T-cell (primary cell): Measurements from ENCODE around the gene ZNF432. TPM values are rescaled to one million over a fixed set of nuclear protein-coding genes. Genes with fewer than 3 reads are reported as not detected.
"Not testable (repeated sequence)": the region's sequence is repeated elsewhere in the genome, so short reads cannot be mapped to it uniquely, and the experiment has no call there.

Source experiments
- ATAC-seq, 4 experiments: fragments of 200-7000 bp in 3 of 4; fragments of 150-1000 bp in 1 of 4; cut with Tn5 transposase; replicated peaks in 1 of 4; 1 replicate in 3 of 4; 2 replicates in 1 of 4; pipeline ENCODE4 v1.10.0; 2021; ENCODE audit warnings: moderate library complexity in 3 of 4, mild to moderate bottlenecking in 2 of 4, moderate number of reproducible peaks in 1 of 4
- CTCF ChIA-PET, 2 donors: fragments of 300-600 bp; sonication (Branson Sonifier 250); formaldehyde crosslinking; loops; one replicate each; lab custom pipeline; 2022; ENCODE audit warnings: antibody characterized with exemption in 2 of 2; lab: Charles Lee
- POLR2A ChIA-PET, 2 donors: fragments of 300-600 bp; sonication (Branson Sonifier 250); formaldehyde crosslinking; loops; one replicate each; lab custom pipeline; 2022; ENCODE audit warnings: antibody characterized with exemption in 2 of 2; lab: Charles Lee
- DNase-seq, 35 experiments: peaks; one replicate each; pipeline versions ENCODE4 v3.0.0 to v3.0.0-alpha.2; 2013 to 2023
- H3K27ac ChIP-seq: one replicate; pipeline ENCODE4 v1.5.1; 2013; ENCODE audit warnings: low read length
- H3K27me3 ChIP-seq, 2 experiments: replicated peaks in 1 of 2; 1 replicate in 1 of 2; 2 replicates in 1 of 2; pipeline versions ENCODE4 v1.6.1 to v1.7.0; 2013; ENCODE audit warnings: low read length in 1 of 2, mixed read lengths in 1 of 2; ENCODE audit not compliant: control insufficient read depth in 2 of 2, insufficient read depth in 2 of 2; ENCODE audit errors: extremely low read depth in 1 of 2
- H3K36me3 ChIP-seq, 2 donors: 1 replicate in 1 of 2; 2 replicates in 1 of 2; pipeline versions ENCODE4 v1.6.1 to v1.7.0; 2013; ENCODE audit warnings: low read length in 1 of 2; ENCODE audit not compliant: control insufficient read depth in 2 of 2, insufficient read depth in 1 of 2; ENCODE audit errors: extremely low read depth in 1 of 2
- H3K4me1 ChIP-seq, 2 experiments: 1 replicate in 1 of 2; 2 replicates in 1 of 2; pipeline versions ENCODE4 v1.6.1 to v1.7.0; 2013; ENCODE audit warnings: low read length in 2 of 2, mixed read lengths in 1 of 2; ENCODE audit not compliant: insufficient read depth in 2 of 2, control insufficient read depth in 1 of 2; ENCODE audit errors: extremely low read depth in 1 of 2
- H3K4me3 ChIP-seq, 2 donors: 1 replicate in 1 of 2; 2 replicates in 1 of 2; pipeline versions ENCODE4 v1.5.1 to v1.7.0; 2013; ENCODE audit warnings: mild to moderate bottlenecking in 2 of 2, low read length in 1 of 2, moderate library complexity in 1 of 2; ENCODE audit not compliant: control insufficient read depth in 1 of 2; ENCODE audit errors: extremely low read depth in 1 of 2
- H3K9me3 ChIP-seq: 2 replicates; pipeline ENCODE4 v1.7.0; 2013
- H3K27ac Mint-ChIP-seq, 2 donors: one replicate each; pipeline ENCODE4 v1.8.0; 2020 to 2021; ENCODE audit warnings: mild to moderate bottlenecking in 2 of 2, mixed read lengths in 2 of 2
- H3K27me3 Mint-ChIP-seq, 2 donors: one replicate each; pipeline ENCODE4 v1.8.0; 2021 to 2022; ENCODE audit warnings: mixed read lengths in 2 of 2
- H3K36me3 Mint-ChIP-seq: one replicate; pipeline ENCODE4 v1.8.0; 2021; ENCODE audit warnings: mixed read lengths
- H3K4me1 Mint-ChIP-seq, 3 donors: one replicate each; pipeline ENCODE4 v1.8.0; 2020 to 2022; ENCODE audit warnings: mixed read lengths in 3 of 3, mild to moderate bottlenecking in 1 of 3
- H3K4me3 Mint-ChIP-seq, 3 donors: one replicate each; pipeline ENCODE4 v1.8.0; 2020 to 2022; ENCODE audit warnings: mild to moderate bottlenecking in 3 of 3, mixed read lengths in 3 of 3, moderate library complexity in 3 of 3
- H3K9me3 Mint-ChIP-seq, 3 donors: one replicate each; pipeline ENCODE4 v1.8.0; 2020 to 2022; ENCODE audit warnings: mixed read lengths in 3 of 3
- WGBS: methylation state at CpG from one replicate; pipeline ENCODE4 v1.1.5; 2013; ENCODE audit warnings: missing lambda C conversion rate; ENCODE audit not compliant: insufficient coverage; 5-methylcytosine and 5-hydroxymethylcytosine counted together
- total RNA-seq, 35 experiments: library from RNA in 6 of 35; stranded (reverse) in 6 of 35; fragments of 120-200 nt in 1 of 35; gene quantifications; one replicate each; pipeline versions ENCODE4 v1.2.1 to v1.2.4 and lab custom pipeline; 2013 to 2026

Gene ZNF432
- total RNA-seq (10 to 100 TPM; 12.9 to 22.1 (median 17.3) TPM), total RNA-seq (lab: John Stamatoyannopoulos, UW) (20.1 to 58.8 (median 38.0) reads per million in 29 experiments)
- 23.3 TPM for total RNA-seq (2013)

DNA sequence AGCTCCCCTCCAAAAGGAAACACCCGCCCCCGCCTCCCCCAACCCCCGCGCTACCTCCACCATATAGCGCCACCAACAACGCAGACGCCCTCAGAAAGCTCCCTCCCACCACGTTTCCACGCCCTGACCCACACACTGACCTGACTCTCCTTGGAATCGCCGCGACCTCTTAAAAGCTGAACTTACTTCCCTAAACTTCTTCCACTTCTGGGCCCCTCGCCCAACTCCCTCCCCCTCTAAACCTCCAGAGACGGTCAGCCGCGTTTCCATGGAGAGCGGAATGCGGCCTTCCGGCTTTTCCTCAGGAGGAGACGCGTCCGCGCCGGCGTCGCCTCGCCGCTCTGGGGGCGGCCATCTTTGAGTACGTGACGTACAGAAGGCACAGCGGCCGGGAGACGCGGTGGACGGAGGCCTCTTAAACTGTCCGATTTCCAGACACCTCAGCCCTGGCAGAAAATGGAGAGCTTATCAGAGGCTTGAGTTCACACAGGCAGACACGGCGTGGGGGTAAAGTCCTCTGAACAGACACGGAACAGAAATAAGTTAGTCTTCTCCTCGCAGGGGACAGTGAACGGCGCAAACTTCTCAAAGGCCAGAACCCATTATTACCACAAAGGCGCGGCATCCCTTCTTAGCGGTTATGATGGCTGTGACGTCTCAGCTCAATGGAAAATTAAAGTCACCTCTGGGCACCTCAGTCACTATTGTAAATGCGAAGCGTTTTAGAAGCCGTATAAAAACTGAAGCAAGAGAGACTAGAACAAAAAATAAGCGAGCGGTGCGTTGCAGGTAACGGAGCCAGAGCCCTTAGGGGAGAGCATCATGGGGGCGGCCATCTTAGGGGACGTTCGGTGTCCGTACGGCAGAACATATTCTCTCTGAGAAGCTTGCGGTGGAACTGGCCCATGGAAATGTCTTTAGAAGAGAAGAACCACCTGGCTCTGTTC lies at the start of gene ZNF432:
ZNF432 (minus strand) TSS at position 284 of the 947 bp plus-strand sequence. CDS start 1,970 bp downstream, outside the sequence.
- Histone ChIP-seq H3K9me3 (peaks cover 8% of the 10 kb centered on the region), H3K36me3 (peaks cover 7 to 15% of the 10 kb centered on the region in 2 donors), H3K4me3 (peak within 1 kb of the TSS; percentile 93 to 98), H3K27me3 (no peaks in the 10 kb centered on the region), H3K27ac (peak within 1 kb of the TSS; percentile 95), H3K4me1 (peaks cover 4 to 5% of the 10 kb centered on the region in 2 experiments)
- DNase-seq (peak; percentile 63 to 87 (median 79)), ATAC-seq (peak; percentile 87 to 91 (median 90))
- CTCF ChIA-PET: interaction anchor here in 1 of 2 donors (1.1 kb wide), 1 partner anchor 41 kb away, joined by 3 read pairs; no protein-coding TSS in a partner anchor
- POLR2A ChIA-PET: interaction anchor here in 1 of 2 donors (1.4 to 1.8 kb wide), 3 partner anchors 20 to 141 kb away, joined by 4 to 8 read pairs (median 6); partner anchors contain the start of genes PPP2R1A, ZNF614 and ZNF615
- Mint-ChIP-seq H3K36me3 (peaks cover 49% of the 10 kb centered on the region), H3K9me3 (peaks cover 8 to 48% (median 30%) of the 10 kb centered on the region in 3 donors), H3K4me1 (peaks cover 22 to 29% (median 27%) of the 10 kb centered on the region in 3 donors), H3K27me3 (no peaks in the 10 kb centered on the region), H3K4me3 (peak within 1 kb of the TSS; percentile 93 to 98 (median 97)), H3K27ac (peak within 1 kb of the TSS; percentile 99)
- 0% methylated on average over 51 of the region's 60 CpGs for WGBS

DNA sequence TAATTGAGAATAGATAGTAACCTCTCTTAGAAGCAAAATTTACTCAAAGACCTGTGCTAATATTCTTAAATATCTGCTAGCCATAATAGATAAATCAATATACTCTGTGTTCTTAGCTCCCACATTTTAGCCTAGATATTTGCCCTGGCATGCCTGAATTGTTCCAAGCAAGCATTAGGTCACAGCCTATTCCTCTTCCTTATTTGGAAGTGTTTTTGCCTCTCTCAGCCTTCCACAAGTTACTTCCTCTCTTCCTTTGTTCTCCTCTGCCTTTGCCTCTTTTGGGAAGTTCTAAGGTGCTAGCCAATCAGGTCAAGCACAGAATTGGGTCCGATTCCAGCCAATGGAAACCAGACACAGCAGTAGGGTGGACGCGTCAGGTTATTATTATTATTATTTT lies 47.8 kb upstream of the ZNF432 start:
- H3K27ac Mint-ChIP-seq, DNase-seq, H3K9me3 ChIP-seq, H3K4me3 ChIP-seq, H3K27me3 Mint-ChIP-seq, ATAC-seq, H3K27me3 ChIP-seq, CTCF ChIA-PET, POLR2A ChIA-PET, H3K27ac ChIP-seq: not testable (repeated sequence)
- peaks cover 49% of the 10 kb centered on the region for H3K36me3 Mint-ChIP-seq
- Histone ChIP-seq H3K4me1 (peaks cover 2 to 20% of the 10 kb centered on the region in 2 experiments), H3K36me3 (peaks cover 0 to 10% of the 10 kb centered on the region in 2 donors)
- peaks cover 17 to 49% (median 18%) of the 10 kb centered on the region in 3 donors for H3K9me3 Mint-ChIP-seq
- peak overlapping the region; percentile 94 to 100 (median 97) for H3K4me3 Mint-ChIP-seq
- WGBS: no CpG with 5 or more reads among the region's 3 CpGs
- H3K4me1 Mint-ChIP-seq: peaks cover 23 to 40% (median 35%) of the 10 kb centered on the region in 3 donors

DNA sequence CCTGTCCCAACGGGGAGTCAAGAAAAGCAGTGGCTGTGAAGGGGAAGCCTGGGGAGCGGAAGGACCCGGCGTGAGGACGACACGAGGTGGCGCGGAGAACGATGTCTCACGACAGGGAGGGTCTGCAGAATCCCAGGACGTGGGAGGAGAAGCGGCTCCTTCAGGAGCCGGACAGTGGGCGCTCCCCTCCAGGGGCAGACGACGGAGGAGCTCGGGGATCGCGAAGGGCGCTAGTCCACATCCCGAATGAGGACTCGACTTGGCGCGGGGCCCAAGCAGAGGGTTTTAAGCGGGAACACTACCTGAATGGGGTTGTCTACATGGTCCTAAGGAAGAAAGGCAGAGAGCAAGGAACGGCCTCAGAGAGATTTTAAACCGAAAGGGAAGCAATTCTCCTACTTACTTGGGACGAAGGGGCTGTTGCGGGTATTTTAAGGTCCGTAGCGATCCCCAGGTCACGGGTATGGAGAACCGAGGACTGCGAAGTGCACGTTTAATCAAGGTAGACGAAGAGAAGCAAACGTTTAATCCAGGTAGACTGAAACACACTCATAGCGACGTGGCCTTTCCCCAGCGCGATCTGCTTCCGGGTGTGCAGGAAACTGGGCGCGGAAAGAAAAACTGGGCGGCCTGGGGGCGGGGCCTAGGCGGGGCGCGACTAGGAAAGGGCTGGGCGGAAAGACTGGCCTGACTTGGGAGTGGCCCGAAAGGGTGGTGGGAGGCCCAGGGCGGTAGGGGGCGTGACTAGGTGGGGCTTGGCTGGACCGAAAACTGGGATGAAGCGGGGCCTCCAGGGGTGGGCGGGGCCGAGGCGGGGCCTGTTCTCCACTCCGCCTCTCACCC lies 46.8 kb upstream of the ZNF432 start, which contains the start of gene ZNF841:
ZNF841 (minus strand) TSS at position 594 of the 843 bp plus-strand sequence. CDS start 10,964 bp downstream, outside the sequence.
- POLR2A ChIA-PET: interaction anchor here in 1 of 2 donors (0.6 kb wide), 1 partner anchor 573 kb away, joined by 3 read pairs; no protein-coding TSS in a partner anchor
- H3K4me3 ChIP-seq: peak within 1 kb of the TSS; percentile 94 to 98
- peaks cover 24 to 47% (median 40%) of the 10 kb centered on the region in 3 donors for H3K4me1 Mint-ChIP-seq
- no peaks in the 10 kb centered on the region for H3K9me3 ChIP-seq
- peaks cover 0 to 17% of the 10 kb centered on the region in 2 donors for H3K36me3 ChIP-seq
- ATAC-seq: peak; percentile 94 to 98 (median 96)
- CTCF ChIA-PET: no interaction called here
- DNase-seq: peak; percentile 67 to 87 (median 78)
- peaks cover 2 to 20% of the 10 kb centered on the region in 2 experiments for H3K4me1 ChIP-seq
- peak within 1 kb of the TSS; percentile 94 to 100 (median 97) for H3K4me3 Mint-ChIP-seq
- H3K36me3 Mint-ChIP-seq: peaks cover 59% of the 10 kb centered on the region
- peaks cover 0 to 3% of the 10 kb centered on the region in 2 donors for H3K27me3 Mint-ChIP-seq
- H3K27ac ChIP-seq: peak within 1 kb of the TSS; percentile 78
- WGBS: 4% methylated on average over 55 of the region's 59 CpGs
- H3K9me3 Mint-ChIP-seq: peaks cover 22 to 60% (median 23%) of the 10 kb centered on the region in 3 donors
- H3K27me3 ChIP-seq: no peaks in the 10 kb centered on the region
- H3K27ac Mint-ChIP-seq: peak within 1 kb of the TSS; percentile 92 to 94

DNA sequence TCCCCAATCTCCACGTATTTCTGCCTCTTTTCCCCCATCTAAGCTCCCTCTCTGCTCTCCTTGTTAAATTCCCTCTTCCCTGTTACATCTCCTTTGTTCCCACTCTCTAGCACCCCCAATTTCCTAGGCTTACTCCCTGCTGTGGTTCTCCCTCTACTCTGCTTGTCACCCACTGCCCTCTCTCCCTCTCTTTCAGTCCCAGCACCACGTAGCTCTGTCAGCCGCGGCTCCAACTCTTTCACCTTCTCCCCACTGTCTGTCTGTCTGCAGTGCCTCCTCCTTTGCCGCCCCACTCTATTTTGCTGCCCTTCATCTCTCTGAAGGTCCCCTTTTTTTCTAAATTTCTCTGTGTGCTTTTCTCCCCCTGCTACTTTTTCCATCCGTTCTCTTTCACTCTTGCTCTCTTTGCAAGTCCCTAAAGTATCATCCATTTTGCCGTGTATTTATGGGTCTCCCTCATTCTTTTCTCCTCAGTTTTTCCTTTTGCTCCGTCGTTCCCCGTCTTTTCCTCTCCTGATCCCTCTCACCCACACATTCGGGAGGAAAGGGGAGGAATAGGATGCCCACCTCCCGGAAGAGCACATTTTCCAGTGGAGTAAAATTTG lies 46.0 kb upstream of the ZNF432 start:
- H3K27ac Mint-ChIP-seq: peak overlapping the region; percentile 92 to 94
- H3K27me3 ChIP-seq: no peaks in the 10 kb centered on the region
- peaks cover 2 to 20% of the 10 kb centered on the region in 2 experiments for H3K4me1 ChIP-seq
- peaks cover 0 to 20% of the 10 kb centered on the region in 2 donors for H3K36me3 ChIP-seq
- no peak for DNase-seq
- POLR2A ChIA-PET: no interaction called here
- peaks cover 24 to 60% (median 25%) of the 10 kb centered on the region in 3 donors for H3K9me3 Mint-ChIP-seq
- peaks cover 31 to 49% (median 43%) of the 10 kb centered on the region in 3 donors for H3K4me1 Mint-ChIP-seq
- H3K4me3 ChIP-seq: peak overlapping the region; percentile 94 to 98
- WGBS: 57% methylated on average over 6 of the region's 12 CpGs
- H3K4me3 Mint-ChIP-seq: peak overlapping the region; percentile 94 to 100 (median 97)
- H3K36me3 Mint-ChIP-seq: peaks cover 67% of the 10 kb centered on the region
- CTCF ChIA-PET: interaction anchor here in 1 of 2 donors (0.6 kb wide), 1 partner anchor 201 kb away, joined by 5 read pairs; no protein-coding TSS in a partner anchor
- H3K27ac ChIP-seq: no peak overlapping the region
- no peaks in the 10 kb centered on the region for H3K27me3 Mint-ChIP-seq
- no peaks in the 10 kb centered on the region for H3K9me3 ChIP-seq
- ATAC-seq: no peak

DNA sequence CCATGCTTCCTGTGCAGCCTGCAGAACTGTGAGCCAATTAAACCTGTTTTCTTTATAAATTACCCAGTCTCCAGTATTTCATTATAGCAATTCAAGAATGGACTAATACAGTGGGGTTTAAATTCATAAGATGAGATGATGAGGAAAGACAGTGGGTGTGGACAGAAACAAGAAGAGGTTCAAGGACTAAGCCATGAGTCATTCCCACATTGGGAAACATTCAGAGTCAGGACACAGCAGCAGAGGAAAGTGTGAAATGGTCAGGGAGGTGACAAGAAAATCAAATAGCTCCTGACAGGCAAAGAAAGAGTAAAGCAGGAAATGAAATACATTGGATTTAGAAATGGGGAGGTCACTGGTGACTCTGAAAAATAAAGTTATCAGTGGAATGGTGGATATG lies 37.8 kb upstream of the ZNF432 start:
- H3K9me3 Mint-ChIP-seq: peaks cover 31 to 74% (median 47%) of the 10 kb centered on the region in 3 donors
- ATAC-seq: no peak
- Histone ChIP-seq H3K36me3 (peaks cover 6 to 58% of the 10 kb centered on the region in 2 donors), H3K27ac (no peak overlapping the region), H3K4me1 (no peaks in the 10 kb centered on the region), H3K27me3 (no peaks in the 10 kb centered on the region), H3K4me3 (no peak overlapping the region), H3K9me3 (peaks cover 9% of the 10 kb centered on the region)
- POLR2A ChIA-PET: no interaction called here
- H3K27ac Mint-ChIP-seq: no peak overlapping the region
- no peaks in the 10 kb centered on the region for H3K27me3 Mint-ChIP-seq
- peaks cover 8 to 10% (median 9%) of the 10 kb centered on the region in 3 donors for H3K4me1 Mint-ChIP-seq
- peaks cover 97% of the 10 kb centered on the region for H3K36me3 Mint-ChIP-seq
- CTCF ChIA-PET: no interaction called here
- no peak for DNase-seq
- no peak overlapping the region for H3K4me3 Mint-ChIP-seq
